ENCODE data around the gene RHOT2.
A peak's percentile ranks its signal among the peaks of the same experiment; 100 is the strongest.
"Not testable (repeated sequence)": the region's sequence is repeated elsewhere in the genome, so short reads cannot be mapped to it uniquely, and the experiment has no call there.

The RHOT2 gene

GRCh38 chr16:682493-683395 is 14.8 kb downstream of the RHOT2 start:
- no peak for DNase-seq

GRCh38 chr16:683396-684070 is 15.6 kb downstream of the RHOT2 start:
- no peak for DNase-seq

GRCh38 chr16:684071-684794 is 16.3 kb downstream of the RHOT2 start, which contains the start of gene JMJD8:
TSS of gene JMJD8 (minus strand) at chr16:684334. CDS start at chr16:684319, 15 bp downstream.
- peak; percentile 82 for DNase-seq

- DNase-seq, result peak; percentile 38
Observed at GRCh38 chr16:684961-685696, 17.2 kb downstream of the RHOT2 start.

- DNase-seq, result no peak
Observed at GRCh38 chr16:685967-686366, 18.0 kb downstream of the RHOT2 start.

GRCh38 chr16:686459-687260 is 18.7 kb downstream of the RHOT2 start:
- no peak for DNase-seq

- DNase-seq, result no peak
Observed at GRCh38 chr16:687499-687898, 19.6 kb downstream of the RHOT2 start.

GRCh38 chr16:689175-689897 is 21.4 kb downstream of the RHOT2 start:
- DNase-seq, result no peak

- not testable (repeated sequence) for DNase-seq
Observed at GRCh38 chr16:691242-691641, 23.3 kb downstream of the RHOT2 start.

- DNase-seq, result no peak
Observed at GRCh38 chr16:692356-693108, 24.6 kb downstream of the RHOT2 start.

GRCh38 chr16:693364-693763 is 25.4 kb downstream of the RHOT2 start:
- no peak for DNase-seq

GRCh38 chr16:693766-694165 is 25.8 kb downstream of the RHOT2 start:
- DNase-seq, result no peak

GRCh38 chr16:694187-694862 is 26.4 kb downstream of the RHOT2 start:
- no peak for DNase-seq

- DNase-seq, result no peak
Observed at GRCh38 chr16:694863-695354, 27.0 kb downstream of the RHOT2 start.

GRCh38 chr16:695355-696089 is 27.6 kb downstream of the RHOT2 start:
- DNase-seq, result peak; percentile 93

- no peak for DNase-seq
Observed at GRCh38 chr16:698911-699671, 31.2 kb downstream of the RHOT2 start.

- DNase-seq, result no peak
Observed at GRCh38 chr16:700684-701584, 33.0 kb downstream of the RHOT2 start.
